Hematopoietic multipotent progenitor cell treated with erythropoietin and hydrocortisone succinate and interleukin-3 and kit ligand, for 8 days (in vitro differentiated cells): ENCODE data around the gene XIRP2.
"Not testable (repeated sequence)": the region's sequence is repeated elsewhere in the genome, so short reads cannot be mapped to it uniquely, and the experiment has no call there.

Experiments used
- DNase-seq: peaks from one replicate; pipeline ENCODE4 v3.0.0-alpha.2; 2015

XIRP2 gene

DNA sequence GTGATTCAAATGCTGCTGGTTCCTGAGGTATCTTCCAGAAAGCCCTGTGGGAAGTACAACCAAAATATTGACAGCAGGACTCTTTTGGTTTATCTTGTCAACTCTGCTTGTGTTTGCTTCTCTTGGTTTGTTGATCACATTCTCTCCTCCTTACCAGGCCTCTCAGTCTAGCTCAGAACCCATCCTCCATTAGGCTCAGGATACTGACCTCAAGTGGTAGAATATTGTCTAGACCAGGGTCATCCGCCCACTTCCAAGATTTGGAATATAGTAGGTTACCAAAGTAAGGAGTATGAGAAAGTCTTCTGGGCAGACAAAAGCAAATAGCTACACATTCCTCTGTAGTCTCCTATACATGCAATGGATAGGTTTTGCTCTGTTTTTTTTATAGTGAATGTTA lies 56.6 kb downstream of the XIRP2 start:
- no peak for DNase-seq

DNA sequence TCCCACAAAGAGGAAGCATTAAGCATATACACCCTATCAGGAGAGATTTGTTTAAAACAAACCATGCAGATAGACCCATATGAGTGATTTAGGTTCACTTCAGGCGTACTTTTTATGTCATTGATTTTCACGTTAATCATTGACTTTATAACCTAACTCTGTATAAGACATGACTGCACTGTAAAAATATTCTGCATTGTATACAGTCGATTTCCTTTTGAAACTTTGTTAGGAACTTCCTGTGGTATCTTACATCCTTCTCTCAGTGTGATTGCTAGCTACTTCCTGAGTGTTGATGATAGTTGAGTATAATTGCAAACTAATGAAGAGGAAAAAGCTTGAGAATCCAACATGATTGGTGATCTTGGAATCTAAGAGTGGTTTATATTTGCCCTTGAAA lies 69.4 kb downstream of the XIRP2 start:
- no peak for DNase-seq

DNA sequence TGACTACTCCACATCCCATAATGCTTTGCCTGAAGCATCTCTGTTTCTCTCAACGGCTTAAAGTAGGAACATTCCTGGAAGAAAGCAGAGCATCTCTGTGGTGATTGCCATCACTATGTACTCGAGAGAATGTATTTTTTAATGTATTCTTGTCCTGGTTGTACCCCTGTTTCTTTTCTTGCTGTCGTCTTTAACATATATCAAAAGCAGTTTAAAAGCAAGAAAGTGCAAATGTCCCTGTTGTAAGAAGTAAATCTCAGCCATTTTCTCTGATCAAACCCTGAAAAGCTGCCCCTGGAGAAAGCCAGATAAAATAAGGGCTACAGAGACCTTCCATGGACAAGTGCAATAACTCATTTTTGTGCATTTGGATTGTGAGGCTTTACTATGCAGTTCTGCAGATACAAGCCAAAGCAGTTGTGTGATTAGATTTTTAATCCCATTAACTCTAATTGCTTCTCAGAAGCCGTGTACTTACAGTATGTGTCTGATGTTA lies 70.8 kb downstream of the XIRP2 start:
- no peak for DNase-seq

DNA sequence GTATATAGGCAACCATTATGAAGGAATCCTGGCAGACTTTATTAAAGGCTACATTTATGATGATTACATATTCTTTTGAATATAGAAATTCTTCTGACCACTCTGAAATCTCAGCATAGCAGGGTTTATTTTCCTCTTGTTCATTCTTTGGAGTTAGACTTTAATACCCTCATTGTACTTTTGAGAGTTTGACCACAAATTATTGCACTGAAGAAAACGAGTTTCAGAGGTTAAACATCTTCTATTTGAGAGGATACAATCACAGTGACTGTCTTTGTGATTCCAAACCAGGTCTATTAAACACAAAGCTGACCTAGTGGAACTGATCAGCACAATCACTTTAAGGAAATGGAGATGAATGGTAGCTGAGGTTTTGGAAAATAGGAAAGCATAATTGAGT lies 71.3 kb downstream of the XIRP2 start:
- DNase-seq: no peak

DNA sequence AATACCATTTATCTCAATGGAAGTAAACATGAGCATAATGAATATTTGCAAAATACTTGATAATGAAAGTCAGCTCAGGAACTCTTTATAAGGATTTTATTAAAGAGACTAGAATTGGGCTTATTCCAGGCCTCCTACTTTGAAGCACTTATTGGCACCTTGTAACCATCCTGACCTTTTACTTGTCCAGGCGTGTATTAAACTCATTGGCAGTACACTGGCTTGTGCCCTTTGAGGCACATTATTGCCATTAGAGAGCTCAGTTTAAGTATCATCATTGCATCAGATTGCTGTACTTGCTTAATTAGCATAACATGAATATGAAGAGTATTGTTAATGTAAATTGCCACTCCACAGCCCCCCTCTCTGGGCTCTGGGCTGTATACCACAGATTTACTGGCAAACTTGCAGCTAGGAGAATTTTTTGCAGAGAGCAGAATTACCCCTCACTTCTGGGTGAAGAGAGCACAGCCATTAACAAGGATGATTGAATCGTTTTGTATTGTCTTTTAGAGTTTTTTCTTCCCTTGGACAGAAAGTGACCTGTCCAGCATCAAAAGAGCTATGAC lies 72.5 kb downstream of the XIRP2 start:
- DNase-seq: no peak

- no peak for DNase-seq
These were observed 73.7 kb downstream of the XIRP2 start for GRCh38 chr2:166961933-166962332.

DNA sequence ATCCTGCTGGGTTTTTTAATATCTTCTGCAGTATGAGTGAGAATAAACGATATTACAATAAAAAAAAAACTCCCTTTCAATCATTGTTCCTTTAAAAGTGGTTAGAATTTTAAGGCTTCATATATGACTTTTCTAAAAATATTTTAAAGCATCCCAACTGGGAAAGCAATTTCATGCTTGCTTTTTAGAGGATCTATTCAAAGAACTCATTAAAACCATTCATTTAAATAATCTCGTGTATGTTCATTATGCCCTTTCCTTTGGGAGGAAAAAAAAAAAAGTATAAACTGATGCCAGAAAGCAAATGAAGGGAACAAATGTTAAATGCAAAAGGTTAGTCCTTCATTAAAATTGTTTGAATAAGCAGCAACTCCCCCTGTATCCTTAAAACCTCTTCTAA lies 81.2 kb downstream of the XIRP2 start:
- no peak for DNase-seq

- no peak for DNase-seq
These were observed 83.7 kb downstream of the XIRP2 start for GRCh38 chr2:166972002-166972401.

DNA sequence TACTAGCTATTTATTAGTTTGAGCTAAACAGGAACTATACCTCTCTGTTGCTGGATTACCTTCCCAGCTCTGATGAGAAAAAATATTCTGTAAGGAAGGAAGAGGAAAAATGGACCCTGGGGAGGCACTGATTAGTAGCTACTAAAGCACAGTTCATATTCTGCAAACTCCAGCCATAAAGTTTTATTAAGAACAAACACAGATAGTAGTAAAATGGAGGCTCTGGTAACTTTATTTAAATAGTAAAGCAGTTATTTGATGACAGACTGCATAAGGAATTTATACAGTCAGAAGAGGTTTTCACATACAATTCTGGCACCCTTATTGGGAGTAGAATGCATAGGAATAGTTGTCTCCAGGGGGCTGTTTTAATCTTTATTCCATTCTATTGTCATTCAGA lies 84.1 kb downstream of the XIRP2 start:
- DNase-seq: no peak

DNA sequence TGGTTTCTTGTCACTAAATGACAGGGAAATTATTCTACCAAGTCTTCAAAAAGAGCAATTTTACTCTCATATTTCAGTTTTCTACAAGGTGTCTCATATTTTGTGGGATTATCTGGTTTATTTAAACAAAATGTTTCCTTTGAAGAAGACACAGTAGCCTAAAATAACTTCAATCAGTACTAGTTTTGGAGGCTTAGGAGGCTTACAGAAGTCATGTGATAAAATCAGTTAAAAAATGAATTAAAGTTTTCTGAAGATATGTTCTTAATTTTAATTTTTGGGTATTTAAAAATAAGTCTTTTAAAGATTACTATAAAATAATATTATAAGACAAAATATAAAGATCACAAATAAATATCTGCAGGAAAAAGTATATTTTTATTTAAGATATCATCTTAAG lies 95.9 kb downstream of the XIRP2 start:
- DNase-seq: no peak

GRCh38 chr2:166984797-166985196 lies 96.5 kb downstream of the XIRP2 start:
- no peak for DNase-seq

DNA sequence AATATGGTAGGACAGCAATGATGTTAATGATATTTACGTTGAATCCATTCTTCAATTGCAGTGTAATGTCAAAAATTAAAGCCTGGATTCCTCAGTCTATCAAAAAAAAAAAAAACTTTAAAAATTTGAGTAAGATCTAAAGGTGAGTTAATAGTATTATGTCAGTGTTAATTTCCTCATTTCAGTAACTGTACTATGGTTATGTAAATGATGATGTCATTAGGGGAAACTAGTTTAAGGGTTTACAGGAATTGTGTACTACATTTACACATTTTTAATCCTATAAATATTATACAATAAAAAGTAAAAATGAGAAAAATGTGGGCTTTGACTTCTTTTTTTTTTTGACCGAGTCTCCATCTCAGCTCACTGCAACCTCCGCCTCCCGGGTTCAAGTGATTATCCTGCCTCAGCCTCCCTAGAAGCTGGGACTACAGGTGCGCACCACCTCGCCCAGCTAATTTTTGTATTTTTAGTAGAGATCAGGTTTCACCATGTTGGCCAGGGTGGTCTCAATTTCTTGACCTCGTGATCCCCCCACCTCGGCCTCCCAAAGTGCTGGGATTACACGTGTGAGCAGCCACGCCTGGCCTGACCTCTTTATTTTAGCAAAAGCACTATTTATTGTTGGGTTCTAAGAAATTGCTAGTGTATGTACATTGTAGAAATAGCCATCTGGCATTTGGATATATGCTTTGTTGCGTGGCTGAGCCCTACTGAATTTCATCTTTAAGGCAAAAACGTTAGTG lies 106.5 kb downstream of the XIRP2 start:
- DNase-seq: no peak

- DNase-seq: no peak
These were observed 108.2 kb downstream of the XIRP2 start for GRCh38 chr2:166996465-166996864.

- DNase-seq: no peak
These were observed 112.9 kb downstream of the XIRP2 start for GRCh38 chr2:167001165-167001564.

DNA sequence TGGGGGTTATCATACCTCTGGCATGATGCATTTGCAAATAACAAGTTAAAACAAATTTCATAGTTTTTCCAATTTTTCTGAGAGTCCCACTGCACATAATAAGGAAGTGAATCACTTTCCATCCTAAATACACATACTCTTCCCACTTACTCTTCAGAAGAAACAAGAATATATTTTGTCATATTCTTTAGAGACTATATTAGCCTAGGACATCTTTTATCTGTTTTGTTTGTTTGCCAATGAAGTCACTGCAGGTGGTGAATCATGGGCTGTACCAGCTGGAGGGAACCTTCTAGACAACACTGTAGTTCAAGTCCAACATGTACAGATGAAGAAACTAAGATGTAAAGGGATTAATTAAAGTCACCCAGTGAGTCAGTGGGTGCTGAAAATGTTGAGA lies 116.8 kb downstream of the XIRP2 start:
- DNase-seq: no peak

DNA sequence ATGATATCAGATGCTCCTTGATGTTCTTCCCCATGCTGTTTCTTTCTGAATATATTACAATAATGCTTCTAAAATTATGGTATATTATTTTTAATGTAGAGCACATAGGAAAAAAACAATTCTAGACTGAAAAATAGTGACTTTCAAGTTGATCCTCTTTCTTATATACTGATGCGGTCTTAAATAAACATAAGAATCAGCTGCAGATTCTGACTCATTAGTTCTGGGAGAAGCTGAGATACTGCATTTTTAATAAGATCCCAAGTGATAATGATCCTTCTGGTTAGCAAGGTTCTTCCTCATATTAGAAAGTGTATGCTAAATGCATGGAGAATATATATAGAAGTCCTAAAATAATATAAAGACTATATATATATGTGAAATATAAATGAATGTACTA lies 124.9 kb downstream of the XIRP2 start:
- DNase-seq: no peak

DNA sequence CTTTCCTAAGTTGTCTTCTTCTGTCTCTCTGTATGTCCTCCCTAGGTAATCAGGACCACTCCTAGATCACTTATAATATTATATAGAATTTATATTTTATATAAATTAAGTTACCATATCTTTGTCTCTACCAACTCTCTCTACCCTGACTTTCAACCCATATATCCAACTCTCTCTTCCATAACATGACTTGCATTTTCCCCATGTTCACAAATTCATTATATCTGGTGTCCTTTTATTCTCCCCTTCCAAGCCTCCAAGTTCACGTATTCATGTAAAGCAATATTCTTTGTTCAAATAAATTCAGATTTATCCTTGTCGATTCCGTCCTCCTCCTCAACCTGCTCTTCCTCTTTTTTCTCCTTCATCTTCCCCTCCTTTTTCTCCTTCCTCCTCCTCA lies 127.5 kb downstream of the XIRP2 start:
- no peak for DNase-seq

GRCh38 chr2:167017021-167017420 lies 128.7 kb downstream of the XIRP2 start:
- DNase-seq: no peak

- no peak for DNase-seq
These were observed 130.3 kb downstream of the XIRP2 start for GRCh38 chr2:167018590-167018989.

DNA sequence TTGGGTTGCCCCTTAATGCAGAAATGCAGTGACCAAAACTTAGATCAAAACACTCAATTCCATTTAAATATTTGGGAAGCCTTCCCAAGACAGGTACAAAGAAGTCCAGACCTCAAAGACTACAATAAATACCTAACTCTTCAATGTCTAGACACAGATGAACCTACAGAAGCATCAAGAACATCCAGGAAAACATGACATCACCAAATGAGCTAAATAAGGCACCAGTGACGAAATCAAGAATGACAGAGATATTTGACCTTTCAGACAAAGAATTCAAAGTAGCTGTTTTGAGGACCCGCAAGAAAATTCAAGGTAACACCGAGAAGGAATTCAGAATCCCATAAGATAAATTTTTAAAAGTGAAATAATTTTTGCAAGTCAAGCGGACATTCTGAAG lies 140.2 kb downstream of the XIRP2 start:
- DNase-seq: no peak

- not testable (repeated sequence) for DNase-seq
These were observed 146.7 kb downstream of the XIRP2 start for GRCh38 chr2:167034976-167035375.

DNA sequence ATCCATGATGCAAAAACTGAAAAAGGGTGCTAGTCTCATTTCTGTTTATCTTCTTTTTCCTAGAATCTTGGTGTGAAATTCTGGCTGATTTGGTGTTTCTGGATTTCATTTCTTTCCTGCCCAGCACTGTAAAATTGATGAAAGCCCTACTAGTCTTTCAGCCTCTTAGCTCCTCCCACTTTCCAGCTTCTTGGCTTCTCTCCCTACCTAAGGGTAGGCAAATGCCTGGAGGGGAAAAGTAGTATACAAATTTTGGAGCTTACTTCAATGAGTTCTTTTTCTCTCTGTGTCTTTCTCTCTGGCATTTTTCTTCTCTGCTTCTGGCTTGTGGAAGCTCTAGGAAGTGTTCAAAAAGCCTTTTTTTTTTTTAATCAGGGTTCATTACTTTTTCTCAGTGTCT lies 160.5 kb downstream of the XIRP2 start:
- DNase-seq: no peak

DNA sequence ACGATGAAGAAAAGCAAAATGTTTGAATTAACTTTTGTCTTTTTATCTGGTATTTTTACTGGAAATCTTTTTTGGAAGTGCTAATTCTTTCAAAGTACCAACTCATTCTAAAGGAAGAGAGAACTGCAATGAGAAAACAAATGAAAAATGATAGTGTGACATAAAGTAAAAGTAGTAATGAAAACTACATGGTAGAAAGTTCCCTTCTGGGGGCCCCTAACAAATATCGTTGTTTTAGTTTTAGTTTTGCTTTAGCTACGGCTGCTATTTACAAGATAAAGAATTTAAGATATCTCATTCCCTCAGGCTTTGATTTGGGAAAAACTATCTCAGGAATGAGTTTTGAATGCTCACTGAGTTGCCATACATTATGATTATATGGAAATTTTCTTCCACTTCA lies 161.4 kb downstream of the XIRP2 start:
- DNase-seq: no peak

- DNase-seq: no peak
These were observed 164.5 kb downstream of the XIRP2 start for GRCh38 chr2:167052825-167053224.

GRCh38 chr2:167054881-167055280 lies 166.6 kb downstream of the XIRP2 start:
- DNase-seq: no peak
